Stimulated activated CD4-positive, alpha-beta T cell treated with anti-CD3 and anti-CD28 coated beads, TNF-alpha, amount 100 ng/mL, for 48 hours (primary cell): Measurements from ENCODE around the gene CLIC3.

Experiments
- DNase-seq, 3 donors: peaks; one replicate each; pipeline ENCODE4 v3.0.0-alpha.2; 2020; ENCODE audit warnings: low read depth in 3 of 3

The CLIC3 gene

GRCh38 chr9:136980669-136981478 is 15.5 kb downstream of the CLIC3 start:
- DNase-seq, result no peak

DNA sequence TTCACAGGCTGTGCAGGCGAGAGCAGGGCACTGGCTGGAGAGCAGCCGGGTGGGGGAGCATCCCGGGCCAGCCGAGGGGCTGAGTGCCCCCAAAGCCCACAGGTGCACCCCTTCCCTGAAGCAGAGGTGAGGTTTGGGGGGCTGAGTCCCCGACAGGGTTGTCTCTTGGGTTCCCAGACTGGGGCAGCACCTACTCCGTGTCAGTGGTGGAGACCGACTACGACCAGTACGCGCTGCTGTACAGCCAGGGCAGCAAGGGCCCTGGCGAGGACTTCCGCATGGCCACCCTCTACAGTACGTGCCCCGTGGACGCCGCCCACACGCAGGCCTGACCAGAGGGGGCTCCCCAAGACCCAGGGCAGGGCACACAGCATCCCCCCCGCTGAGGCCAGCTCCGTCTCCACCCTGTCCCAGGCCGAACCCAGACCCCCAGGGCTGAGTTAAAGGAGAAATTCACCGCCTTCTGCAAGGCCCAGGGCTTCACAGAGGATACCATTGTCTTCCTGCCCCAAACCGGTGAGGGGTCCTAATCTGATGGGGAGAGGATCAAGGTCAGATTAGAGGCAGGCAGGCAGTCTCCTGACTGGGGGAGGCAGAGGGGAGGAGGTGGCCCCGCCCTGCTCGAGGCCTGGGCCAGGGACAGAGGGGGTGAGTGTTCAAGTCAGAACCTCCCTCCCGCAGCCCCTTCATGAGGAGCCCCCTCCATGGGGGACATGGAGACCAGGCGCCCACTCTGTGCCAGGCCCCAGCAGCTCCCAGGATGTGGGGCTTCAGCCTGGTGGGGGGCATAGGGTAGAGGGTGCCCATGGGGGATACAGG is 16.4 kb downstream of the CLIC3 start:
- DNase-seq, result no peak

DNA sequence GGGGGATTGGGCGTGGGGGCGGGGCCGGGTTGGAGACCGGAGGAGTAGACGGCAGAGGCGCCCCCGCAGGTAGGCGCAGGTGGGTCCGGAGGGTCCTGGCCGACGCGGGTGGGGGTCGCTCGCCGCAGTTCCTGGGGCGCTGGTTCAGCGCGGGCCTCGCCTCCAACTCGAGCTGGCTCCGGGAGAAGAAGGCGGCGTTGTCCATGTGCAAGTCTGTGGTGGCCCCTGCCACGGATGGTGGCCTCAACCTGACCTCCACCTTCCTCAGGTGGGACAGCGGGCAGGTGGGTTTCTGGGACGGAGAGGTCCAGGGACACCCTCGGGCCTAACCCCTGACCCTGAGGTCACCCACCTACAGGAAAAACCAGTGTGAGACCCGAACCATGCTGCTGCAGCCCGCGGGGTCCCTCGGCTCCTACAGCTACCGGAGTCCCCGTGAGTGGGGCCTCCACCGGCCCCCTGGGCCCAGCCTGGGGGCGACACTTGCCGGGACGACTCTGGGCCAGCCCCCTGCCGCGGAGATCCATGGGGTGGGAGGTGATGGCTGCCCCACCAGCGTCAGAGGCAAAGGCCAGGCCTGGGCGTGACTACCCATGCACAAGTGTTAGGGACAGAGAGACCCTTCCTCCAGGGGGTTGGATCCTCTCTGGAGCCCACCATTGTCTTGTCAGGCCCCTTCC is 17.4 kb downstream of the CLIC3 start:
- no peak for DNase-seq

DNA sequence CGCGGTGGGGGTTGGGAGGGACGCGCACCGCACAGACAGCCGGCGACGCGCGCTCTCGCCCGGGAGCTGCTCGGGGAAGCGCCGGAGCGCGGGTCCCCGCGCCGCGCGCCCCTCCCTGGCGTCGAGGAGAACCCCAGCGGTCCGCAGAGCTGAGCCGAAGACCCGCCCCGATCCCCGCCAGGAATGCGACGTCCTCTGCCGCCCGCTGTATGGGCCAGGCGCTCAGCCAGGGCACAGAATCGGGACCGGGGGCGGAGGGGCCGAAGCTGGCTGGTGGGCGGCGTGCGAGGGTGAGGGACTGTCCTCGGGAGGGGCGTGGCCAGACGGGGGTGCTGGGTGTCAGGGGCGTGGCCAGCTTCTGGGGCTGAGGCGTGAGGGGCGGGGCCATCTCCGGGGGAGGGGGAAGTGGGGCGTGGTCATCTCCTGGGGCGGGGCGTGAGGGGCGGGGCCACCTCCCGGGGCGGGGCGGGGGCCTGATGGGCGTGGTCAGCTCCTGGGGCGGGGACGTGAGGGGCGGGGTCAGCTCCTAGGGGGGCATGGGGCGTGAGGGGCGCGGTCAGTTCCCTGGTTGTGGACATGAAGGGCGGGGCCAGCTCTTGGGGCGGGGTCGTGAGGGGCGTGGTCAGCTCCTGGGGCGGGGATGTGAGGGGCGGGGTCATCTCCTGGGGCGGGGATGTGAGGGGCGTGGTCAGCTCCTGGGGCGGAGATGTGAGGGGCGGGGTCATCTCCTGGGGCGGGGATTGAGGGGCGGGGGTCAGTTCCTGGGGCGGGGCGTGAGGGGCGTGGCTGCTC is 18.1 kb downstream of the CLIC3 start:
- peak; percentile 48 to 72 (median 52) for DNase-seq

DNA sequence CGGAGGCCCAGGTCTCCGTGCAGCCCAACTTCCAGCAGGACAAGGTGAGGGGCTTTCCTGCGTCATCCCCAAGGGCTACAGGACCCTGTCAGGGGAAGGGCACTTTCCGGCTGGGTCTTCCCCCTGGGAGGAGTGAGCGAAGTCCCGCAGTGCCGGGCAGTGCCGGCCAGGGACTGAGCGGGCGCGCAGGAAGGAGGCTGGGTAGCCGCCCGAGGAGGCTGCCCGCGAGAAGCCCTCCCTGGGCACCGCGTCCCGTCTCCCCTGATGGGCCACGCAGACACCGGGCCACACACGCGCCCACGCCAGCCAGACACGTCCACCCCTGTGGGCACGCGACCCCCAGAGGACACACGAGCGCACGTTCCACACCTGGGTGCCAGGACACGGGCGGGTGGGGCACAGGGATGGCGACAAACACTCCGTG is 18.7 kb downstream of the CLIC3 start:
- no peak for DNase-seq

- DNase-seq, result no peak
Measured at GRCh38 chr9:136977223-136977622, 19.1 kb downstream of the CLIC3 start, which contains the start of gene PTGDS. TSS of gene PTGDS (plus strand) at chr9:136977504. CDS start at chr9:136977579, 75 bp downstream.

- peak in 1 of 3 donors; percentile 41 for DNase-seq
Measured at GRCh38 chr9:136975644-136976043, 20.7 kb downstream of the CLIC3 start.

DNA sequence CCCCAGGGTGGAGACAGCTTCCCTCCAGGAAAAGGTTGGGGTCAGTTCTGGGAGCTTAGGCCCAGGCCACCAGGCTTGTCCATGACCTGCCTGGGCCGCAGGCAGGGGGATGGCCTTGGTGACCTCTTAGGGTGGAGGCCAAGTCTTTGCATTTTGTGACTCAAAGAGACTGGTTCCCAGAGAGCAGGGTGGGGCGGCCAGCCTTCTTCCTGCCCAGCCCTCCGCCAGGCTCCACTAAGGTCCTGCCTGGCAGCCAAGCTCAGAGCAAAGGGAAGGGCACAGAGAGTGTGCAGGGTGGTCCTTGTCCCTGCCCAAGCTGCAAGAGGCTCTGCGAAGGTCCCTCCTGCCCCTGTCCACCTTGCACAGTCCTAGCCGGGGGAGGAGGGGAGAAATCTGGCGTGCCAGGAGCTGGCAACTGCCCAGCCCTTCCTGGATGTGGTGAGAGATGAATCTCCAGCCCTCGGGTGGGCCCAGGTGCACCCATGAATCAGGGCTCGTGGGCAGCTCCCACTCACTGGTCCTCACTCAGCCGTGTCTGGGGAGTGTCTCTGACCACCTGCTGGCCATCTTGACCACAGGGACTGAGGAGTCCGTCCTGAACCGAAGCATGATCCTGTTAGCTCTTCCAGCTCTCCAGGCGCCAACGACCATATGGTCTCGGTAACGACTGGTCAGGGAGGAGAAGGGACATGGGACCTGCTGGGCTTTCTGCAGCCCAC is 21.4 kb downstream of the CLIC3 start:
- no peak for DNase-seq

DNA sequence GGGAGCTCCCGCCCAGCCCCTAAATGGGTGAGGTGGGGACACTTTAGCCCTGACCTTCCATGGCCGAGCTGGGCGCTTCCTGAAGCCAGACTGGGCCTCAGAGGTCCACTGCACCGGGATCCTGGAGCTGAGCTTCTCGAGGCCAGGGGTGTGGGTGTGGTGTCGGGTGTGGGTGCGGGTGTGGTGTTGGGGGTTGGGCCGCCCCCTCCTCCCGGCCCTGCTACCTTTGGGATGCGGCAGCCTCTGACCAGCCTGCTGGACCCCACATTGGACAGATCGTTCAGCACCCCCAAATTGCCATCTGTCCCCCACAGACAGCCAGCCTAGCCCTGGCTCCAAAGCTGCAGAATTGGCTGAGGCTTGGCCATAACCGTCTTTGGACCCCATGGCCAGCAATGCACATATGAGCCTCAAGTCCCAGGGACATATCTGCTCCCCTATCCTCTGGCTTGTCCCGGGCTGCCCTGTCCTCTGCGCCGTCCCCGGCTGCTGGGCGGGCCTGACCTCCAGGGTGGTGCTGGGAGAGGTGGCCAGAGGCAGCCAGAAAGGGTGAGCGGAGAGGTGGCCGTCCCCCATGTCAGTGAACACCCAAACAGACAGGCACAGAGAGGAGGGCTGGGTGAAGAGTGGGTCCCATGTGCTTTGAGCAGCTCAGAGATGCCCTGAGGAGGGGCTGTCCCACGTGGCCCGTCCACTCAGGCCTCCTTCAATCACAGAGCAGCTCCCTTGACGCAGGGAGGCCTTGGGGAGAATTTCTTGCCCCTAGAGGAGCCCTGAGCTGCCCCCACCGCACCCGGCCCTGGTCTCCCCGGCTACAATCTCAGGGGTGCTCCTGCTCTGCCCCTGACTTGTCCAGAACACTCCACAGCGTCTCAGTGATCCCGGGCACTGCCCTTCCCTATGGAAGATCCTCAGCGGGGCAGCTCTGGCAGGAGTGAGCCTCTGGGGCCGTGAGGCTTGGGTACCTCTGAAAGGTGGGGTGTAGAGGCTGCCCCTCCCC is 22.4 kb downstream of the CLIC3 start:
- no peak for DNase-seq

DNA sequence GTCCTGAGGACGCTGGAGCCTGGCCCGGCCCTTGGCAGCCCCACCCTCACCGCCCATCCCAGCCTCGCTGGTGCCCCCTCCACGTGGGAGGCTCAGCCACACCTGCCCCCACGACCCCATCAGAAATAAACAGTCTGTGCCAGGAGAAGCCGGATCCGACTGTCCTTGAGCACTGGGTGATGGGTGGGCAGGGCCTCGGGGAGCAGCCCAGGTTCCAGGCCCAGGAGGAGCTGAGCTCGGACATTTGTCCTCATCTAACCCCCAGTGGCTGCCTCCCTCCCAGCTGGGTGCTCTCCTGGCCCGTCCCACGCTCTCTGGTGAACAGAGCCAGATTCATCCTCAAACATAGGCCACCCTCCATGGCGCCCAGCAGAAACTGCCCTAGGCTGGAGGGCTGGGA is 23.6 kb downstream of the CLIC3 start:
- DNase-seq, result no peak

GRCh38 chr9:136972335-136972734 is 24.0 kb downstream of the CLIC3 start:
- no peak for DNase-seq

DNA sequence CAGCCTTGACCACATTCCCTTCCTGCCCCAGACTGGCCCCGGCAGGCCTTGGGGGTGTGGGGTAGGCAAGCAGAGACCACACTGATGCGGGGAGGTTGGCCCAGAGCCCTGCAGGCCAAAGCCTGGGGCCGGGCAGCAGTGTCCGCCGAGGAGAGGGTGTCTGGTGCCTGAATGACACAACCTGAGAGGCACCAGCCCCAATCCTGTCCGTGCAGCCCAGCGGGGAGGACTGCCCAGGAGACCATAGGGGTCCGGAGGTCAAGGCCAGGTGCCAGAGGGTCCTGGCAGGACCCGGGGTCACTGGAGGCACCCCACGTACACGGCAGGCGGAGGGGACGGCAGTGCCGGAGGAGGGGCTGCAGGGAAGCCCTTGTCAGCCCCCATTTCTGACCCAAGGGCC is 24.6 kb downstream of the CLIC3 start:
- no peak for DNase-seq

DNA sequence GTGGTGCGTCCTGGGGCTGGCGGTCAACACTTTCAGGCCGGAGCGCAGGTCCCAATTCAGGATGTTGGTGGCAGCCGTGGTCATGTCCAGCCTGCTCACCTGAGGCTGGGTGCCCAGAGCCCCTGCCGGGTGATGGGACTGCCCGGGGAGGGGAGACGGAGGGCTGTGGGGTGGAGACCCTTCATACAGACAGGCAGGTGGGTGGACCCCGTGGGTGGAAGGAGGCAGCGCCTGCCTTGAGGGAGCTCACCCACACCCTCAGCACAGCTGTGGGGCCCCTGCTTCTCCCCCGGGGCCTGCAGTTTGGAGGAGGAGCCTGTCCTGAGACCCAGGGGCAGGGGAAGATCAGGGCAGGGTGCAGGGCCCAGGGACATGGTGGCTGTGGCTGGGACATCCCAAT is 26.0 kb downstream of the CLIC3 start:
- no peak for DNase-seq

- DNase-seq, result no peak
Measured at GRCh38 chr9:136969774-136970173, 26.6 kb downstream of the CLIC3 start.

DNA sequence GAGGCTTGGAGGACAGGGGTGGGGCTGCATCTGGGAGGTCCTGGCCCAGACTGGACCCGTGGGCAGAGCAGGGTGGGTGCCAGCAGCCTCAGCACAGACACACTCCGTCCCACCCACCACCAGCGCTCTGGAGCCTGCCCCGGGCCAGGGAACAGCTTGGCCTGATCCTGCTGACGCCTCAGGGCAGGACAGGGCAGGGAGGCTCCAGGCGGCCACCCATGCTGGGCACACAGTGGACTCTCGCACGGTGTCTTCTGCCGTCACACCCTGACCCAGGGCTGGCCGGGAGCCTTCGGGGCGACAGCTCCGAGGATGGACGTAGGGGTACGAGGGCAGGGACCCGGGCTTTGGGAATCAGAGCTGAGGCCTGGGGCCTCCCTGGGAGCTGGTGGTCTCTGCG is 27.2 kb downstream of the CLIC3 start:
- DNase-seq, result no peak

GRCh38 chr9:136968333-136969127 is 27.8 kb downstream of the CLIC3 start:
- DNase-seq, result no peak

- no peak for DNase-seq
Measured at GRCh38 chr9:136965771-136966484, 30.4 kb downstream of the CLIC3 start.

- DNase-seq, result no peak
Measured at GRCh38 chr9:136964833-136965422, 31.4 kb downstream of the CLIC3 start.
